Measurements from ENCODE around the gene SLC31A1.

SLC31A1 gene

DNA sequence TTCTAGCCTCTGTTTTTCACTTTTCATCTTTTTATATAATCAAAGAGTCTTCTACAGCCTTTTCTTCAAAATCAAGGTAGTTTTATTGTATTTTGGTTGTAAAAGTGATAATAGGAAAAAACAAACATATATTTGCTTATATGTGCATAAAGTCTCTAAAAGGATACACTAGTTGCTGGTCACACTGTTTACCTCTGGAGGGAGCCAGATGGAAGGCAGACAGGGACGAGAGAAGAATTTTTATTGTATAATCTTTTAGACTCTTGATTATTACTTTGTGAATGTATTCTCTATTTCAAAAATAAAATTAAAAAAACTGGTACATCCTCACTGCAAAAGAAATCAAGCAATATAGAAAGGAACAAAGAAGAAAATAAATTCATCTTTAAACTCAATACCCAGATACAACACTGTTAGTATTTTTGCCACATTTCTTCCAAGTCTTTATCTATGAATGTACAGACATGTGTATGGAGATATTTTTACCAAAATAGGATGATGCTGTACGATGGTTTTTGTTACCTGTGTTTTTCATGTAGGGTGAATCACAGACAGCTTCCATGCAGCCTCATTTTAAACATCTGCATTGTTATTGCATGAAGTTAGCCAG, 88.0 kb downstream of the SLC31A1 start:
- peak; percentile 95 for FAIRE-seq

DNA sequence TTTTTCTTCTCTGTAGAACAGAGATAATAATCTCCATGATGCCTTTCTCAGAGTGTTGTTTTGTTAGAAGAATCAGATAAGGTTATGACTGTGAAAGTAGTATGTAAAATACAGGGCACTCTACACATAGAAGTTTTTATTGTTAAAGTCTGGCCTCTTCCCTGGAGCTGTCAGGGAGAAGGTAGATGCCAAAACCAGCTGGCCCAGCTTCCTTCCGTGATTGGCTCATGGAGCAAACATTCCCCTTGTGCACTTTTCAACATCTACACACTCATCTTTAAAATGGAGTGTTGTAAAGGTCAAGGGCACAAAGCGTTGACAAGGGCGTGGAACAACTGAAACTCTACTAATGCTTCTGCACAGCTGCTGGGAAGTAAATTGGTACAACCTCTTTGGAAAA, 89.2 kb downstream of the SLC31A1 start:
- no peak for FAIRE-seq

DNA sequence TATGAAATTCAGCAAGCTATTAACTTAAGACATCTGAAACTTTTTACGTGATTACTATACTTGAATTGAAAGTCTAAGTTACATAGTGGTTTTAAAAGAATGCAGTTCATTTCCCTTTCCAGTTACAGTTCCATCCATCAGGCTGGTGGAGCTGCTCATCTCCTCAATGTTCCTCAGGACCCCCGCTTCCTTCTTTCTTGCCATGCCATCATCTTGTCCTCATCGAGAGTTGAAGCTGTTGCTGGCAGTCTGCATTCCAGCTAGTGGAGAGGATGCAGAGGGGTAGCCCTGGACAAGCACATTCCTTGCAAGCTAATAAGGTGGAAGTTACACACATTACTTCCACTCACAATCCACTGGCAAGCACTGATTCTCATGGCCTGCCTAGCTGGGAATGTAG, 90.6 kb downstream of the SLC31A1 start:
- no peak for FAIRE-seq

DNA sequence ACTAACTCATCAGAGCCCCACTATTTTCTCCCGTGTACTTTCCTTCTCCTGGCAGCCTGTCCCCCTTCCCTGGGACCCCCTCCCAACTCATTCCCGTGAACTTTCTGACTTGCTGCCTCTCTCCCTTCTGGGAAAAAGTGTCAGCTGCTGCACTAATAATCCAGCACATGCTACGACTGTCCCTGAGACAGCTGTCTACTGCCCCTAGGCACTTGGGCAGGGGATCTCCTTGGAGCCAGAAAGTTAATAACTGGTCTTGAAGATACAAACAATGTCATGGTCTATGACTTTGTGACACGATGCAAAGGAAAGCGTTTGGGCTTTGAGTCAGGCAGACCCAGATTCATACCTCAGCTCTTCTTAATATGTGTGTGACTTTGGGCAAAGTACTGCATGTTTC, 91.9 kb downstream of the SLC31A1 start:
- FAIRE-seq = no peak
